HG02885 (cell line): Measurements from ENCODE around the gene CXCR1.
"Not testable (repeated sequence)": the region's sequence is repeated elsewhere in the genome, so short reads cannot be mapped to it uniquely, and the experiment has no call there.

ENCODE experiments used
- ATAC-seq: cut with Tn5 transposase; IDR thresholded peaks from one replicate; pipeline ENCODE4 v1.9.1; 2021; ENCODE audit warnings: mild to moderate bottlenecking; ENCODE audit not compliant: unreplicated experiment, poor library complexity

Gene CXCR1

GRCh38 chr2:218168016-218168415, 1.3 kb upstream of the CXCR1 start:
- ATAC-seq: no peak

- no peak for ATAC-seq
Observed at GRCh38 chr2:218162814-218163213, 3.9 kb downstream of the CXCR1 start.

- no peak for ATAC-seq
Observed at GRCh38 chr2:218161644-218162043, 5.1 kb downstream of the CXCR1 start.

DNA sequence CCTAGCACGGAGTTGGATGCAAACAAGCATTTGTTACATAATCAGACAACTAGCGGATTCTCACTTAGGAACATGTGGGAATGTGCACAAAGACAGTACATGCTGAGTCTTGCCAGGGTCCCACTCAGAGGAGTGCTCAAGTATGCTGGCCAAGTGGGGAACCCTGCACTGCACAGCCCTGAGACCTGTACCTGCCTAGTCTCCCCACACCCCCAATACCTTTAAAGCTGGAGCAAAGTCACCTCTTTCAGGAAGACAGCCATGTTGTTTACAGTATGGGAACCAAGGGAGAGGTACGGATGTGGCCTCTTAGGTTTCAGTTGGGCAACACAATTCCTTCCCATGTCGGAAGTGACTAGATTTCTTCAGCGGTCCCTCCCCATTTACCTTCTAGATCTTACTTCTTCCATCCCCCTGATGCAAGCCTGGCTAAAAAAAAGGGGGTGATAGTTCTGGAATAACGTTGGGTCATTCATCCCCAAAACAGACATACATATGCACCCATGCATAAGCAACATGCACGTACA, 10.7 kb downstream of the CXCR1 start:
- no peak for ATAC-seq

GRCh38 chr2:218152777-218153176, 14.0 kb downstream of the CXCR1 start:
- no peak for ATAC-seq

- no peak for ATAC-seq
Observed at GRCh38 chr2:218152172-218152571, 14.6 kb downstream of the CXCR1 start.

GRCh38 chr2:218149848-218150440, 16.8 kb downstream of the CXCR1 start:
- peak; percentile 38 for ATAC-seq

GRCh38 chr2:218149098-218149497, 17.7 kb downstream of the CXCR1 start:
- ATAC-seq: no peak

DNA sequence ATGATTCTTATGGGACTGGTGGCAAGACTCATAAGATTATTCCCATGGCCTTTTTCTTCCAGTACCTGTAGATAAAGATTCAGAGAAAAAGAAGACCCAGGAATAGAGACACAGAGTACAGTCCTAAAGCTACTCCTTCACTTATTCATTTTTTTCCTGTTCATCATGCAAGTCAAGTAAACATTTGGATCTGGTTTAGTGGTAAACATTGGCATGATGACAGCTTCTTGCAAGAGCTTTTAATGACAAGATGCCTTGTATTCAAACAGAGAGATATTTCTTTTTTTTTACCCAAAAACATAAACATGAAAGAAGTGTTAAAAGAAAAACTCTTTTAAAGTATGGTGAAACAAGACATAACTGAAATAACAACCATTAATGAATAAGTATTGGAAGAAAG, 20.7 kb downstream of the CXCR1 start:
- ATAC-seq: no peak

- ATAC-seq: no peak
Observed at GRCh38 chr2:218145124-218145523, 21.6 kb downstream of the CXCR1 start.

GRCh38 chr2:218138047-218138446, 28.7 kb downstream of the CXCR1 start:
- ATAC-seq: no peak

GRCh38 chr2:218137514-218137913, 29.2 kb downstream of the CXCR1 start:
- ATAC-seq: no peak

DNA sequence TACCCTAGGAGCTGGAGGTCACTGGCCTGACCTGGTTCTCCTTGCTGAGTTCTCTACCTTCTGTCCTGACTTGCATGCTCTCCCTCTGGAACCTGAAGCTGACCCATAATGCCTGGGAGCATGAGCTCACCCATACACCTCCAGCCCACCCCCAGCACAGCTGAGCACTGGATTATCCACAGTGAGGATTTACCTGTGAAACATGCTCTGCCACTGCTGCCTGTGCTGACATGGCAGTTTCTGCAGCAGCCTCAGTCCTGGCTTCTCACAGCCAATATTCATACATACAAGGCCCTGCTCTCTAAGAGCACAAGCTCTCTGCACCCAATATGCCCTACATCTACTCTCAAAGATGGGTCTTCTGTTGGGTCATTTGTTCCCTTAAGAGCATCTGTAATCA, 35.9 kb downstream of the CXCR1 start:
- ATAC-seq: no peak

- ATAC-seq: no peak
Observed at GRCh38 chr2:218130377-218130776, 36.4 kb downstream of the CXCR1 start.

DNA sequence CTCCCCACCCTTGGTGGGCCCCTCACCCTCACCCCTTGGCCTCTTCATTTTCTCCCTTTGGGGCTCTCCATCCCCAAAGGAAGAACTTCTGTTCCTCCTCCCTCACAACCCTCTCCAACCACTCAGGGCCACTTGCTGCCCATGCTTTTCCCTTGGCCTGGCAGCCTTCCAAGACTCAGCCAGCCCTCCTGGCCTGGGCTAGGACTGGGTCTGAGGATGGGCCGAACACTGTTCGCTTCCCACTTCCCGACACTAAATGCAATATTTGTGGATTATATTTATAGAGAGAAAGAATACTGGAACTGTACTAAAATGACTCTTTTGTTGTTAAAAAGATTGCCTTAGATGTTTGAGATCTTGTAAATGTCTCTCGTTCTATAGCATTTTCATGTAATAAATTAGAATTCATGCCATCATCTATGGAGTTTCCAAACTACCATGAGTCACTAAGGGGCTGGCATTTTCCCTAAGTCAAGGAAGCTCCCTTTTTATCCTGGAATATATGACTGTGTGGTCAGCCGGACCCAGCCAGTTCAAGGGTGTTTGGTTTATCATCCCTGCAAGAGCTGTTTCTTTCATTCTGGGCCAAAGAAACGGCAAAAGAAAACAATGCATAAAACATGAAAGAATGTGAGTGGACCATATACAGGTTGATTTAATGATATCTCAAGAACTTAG, 37.2 kb downstream of the CXCR1 start:
- no peak for ATAC-seq

DNA sequence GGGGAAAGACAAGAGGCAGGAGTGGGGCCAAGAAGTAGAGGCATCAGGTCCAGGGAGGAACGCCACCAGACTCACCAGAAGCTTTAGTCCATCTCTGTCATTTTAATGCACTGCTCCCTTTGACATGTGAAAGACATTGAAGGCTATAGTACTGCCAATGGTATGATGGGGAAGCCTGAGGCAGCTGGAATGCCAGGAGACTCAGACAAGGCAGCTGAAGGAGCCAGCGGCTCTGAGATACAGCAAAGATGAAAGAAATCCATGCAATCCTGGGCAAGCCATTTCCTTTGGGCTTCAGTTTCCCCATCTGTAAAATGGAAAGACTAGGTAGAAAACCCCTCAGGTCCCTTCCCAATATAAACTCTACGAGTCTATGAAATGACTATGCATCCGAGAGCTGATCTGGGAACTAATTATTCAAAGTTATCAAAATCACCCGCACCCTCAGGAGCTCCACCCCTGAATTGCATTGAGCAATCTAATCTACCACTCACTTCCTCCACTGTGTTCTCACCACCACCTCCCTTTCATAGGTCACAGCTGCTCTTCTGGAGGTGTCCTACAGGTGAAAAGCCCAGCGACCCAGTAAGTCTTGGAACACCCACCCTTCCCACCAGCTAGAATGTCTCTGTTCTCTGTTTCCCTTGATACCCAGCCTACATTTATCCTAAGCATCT, 37.8 kb downstream of the CXCR1 start:
- ATAC-seq: no peak

DNA sequence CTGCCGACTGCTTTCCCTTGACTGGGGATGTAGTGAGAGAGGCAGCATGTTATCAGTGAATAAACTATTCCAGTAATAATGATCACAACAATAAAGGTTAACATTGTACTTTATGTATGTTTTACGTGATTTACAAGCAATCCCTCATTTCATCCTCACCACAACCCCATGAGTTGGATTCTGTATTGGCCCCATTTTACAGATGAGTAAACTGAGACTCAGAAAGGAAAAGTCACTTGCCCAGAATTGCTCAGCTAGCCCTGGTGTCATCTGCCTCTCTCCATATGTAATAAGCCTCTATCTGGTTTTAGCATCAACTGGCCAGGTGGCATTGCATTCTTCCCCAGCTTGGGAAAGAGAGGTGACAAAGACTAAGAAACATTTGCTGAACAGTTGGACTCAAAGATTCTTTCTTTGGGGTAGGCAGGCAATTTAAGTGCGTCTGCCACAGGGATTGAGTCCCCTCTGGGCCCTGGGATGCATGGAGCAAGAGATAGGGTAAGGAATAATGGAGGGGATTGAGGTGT, 38.8 kb downstream of the CXCR1 start:
- no peak for ATAC-seq

DNA sequence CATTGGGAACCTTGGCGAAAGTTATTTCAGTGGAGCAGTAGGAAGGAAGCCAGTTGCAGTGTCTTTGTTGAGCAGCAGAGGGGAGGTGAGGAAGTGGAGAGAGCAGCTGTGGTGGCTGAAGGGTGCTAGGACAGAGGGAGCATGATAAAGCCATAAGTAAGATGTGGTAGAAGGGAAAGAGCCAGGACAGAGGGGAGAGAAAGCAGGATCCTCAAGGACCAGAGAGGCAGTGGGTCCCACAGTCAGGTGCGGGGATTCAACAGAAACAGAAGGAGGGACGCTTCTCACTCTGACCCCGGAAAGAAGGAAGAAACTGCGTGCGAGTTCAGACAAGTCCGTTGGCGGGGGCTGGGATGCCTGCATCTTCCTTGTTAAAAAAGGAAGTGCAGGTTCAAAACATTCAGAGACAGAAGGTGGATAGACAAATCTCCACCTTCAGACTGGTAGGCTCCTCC, 41.1 kb downstream of the CXCR1 start, which contains the start of gene CXCR2:
Gene CXCR2, plus strand, starts transcription at position 403 of the 455 bp plus-strand sequence. CDS start 8,774 bp downstream, outside the sequence.
- ATAC-seq: peak; percentile 39

GRCh38 chr2:218125095-218125494, 41.7 kb downstream of the CXCR1 start:
- no peak for ATAC-seq

DNA sequence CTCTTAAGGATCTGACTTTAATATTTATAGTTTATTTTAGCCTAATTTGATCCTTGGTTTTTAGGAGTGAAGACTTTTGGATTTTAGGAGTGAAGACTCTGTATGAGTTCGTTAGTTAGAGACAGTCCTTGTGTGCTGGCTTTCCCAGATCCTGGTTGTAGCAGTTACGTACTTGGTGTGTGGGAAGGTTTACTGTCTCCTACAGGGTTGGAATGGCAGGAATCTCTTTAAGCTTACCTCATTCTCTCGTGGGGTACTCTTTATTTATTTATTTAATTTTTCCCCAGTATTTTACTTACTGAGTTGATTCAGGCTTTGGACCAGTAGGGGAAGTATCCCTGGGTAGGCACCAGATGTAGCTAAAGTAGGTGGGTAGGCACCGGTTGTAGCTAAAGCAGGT, 42.8 kb downstream of the CXCR1 start:
- no peak for ATAC-seq

- not testable (repeated sequence) for ATAC-seq
Observed at GRCh38 chr2:218122286-218122685, 44.5 kb downstream of the CXCR1 start.
